HG03196 (cell line): ENCODE measurements around the gene STXBP6.

Experiments
- ATAC-seq: cut with Tn5 transposase; IDR thresholded peaks from one replicate; pipeline ENCODE4 v1.9.1; 2021; ENCODE audit not compliant: unreplicated experiment

The STXBP6 gene

GRCh38 chr14:25052921-25053320 is 3.0 kb upstream of the STXBP6 start:
- ATAC-seq = no peak

- no peak for ATAC-seq
Observed at GRCh38 chr14:25052385-25052784, 2.4 kb upstream of the STXBP6 start.

- no peak for ATAC-seq
Observed at GRCh38 chr14:25050269-25051150, 563 bp upstream of the STXBP6 start.

GRCh38 chr14:25049093-25049567 is 817 bp downstream of the STXBP6 start:
- no peak for ATAC-seq

- no peak for ATAC-seq
Observed at GRCh38 chr14:25048170-25049016, 1.6 kb downstream of the STXBP6 start.

GRCh38 chr14:25046301-25046943 is 3.5 kb downstream of the STXBP6 start:
- no peak for ATAC-seq

GRCh38 chr14:25044106-25044698 is 5.7 kb downstream of the STXBP6 start:
- ATAC-seq = no peak

GRCh38 chr14:25042362-25043299 is 7.3 kb downstream of the STXBP6 start:
- ATAC-seq = no peak

- ATAC-seq = no peak
Observed at GRCh38 chr14:25041898-25042297, 8.0 kb downstream of the STXBP6 start.

GRCh38 chr14:25041484-25041883 is 8.5 kb downstream of the STXBP6 start:
- no peak for ATAC-seq

GRCh38 chr14:25039933-25040332 is 10.0 kb downstream of the STXBP6 start:
- no peak for ATAC-seq

- no peak for ATAC-seq
Observed at GRCh38 chr14:25038044-25038668, 11.8 kb downstream of the STXBP6 start.

- ATAC-seq = no peak
Observed at GRCh38 chr14:25037032-25037431, 12.9 kb downstream of the STXBP6 start.

- no peak for ATAC-seq
Observed at GRCh38 chr14:25034803-25035681, 14.9 kb downstream of the STXBP6 start.

GRCh38 chr14:25033358-25033757 is 16.6 kb downstream of the STXBP6 start:
- no peak for ATAC-seq

GRCh38 chr14:25032092-25032784 is 17.7 kb downstream of the STXBP6 start:
- no peak for ATAC-seq

GRCh38 chr14:25026476-25027137 is 23.3 kb downstream of the STXBP6 start:
- no peak for ATAC-seq
